Activated T-helper 17 cell treated with anti-CD3 and anti-CD28 coated beads, Interleukin-2, amount 50 U/mL, for 72 hours (primary cell): ENCODE measurements around the gene ST8SIA6. TPM values are rescaled to one million over a fixed set of nuclear protein-coding genes. Genes with fewer than 3 reads are reported as not detected.
A peak's percentile ranks its signal among the peaks of the same experiment; 100 is the strongest.
"Not testable (repeated sequence)": the region's sequence is repeated elsewhere in the genome, so short reads cannot be mapped to it uniquely, and the experiment has no call there.

Experiments
- ATAC-seq: fragments of 150-1000 bp; cut with Tn5 transposase; replicated peaks from 2 replicates; pipeline ENCODE4 v1.10.0; 2021; ENCODE audit warnings: mild to moderate bottlenecking, moderate library complexity
- H3K27ac Mint-ChIP-seq: one replicate; pipeline ENCODE4 v1.8.0; 2022; ENCODE audit warnings: mixed read lengths
- H3K27me3 Mint-ChIP-seq: one replicate; pipeline ENCODE4 v1.8.0; 2022; ENCODE audit warnings: mixed read lengths
- H3K36me3 Mint-ChIP-seq: one replicate; pipeline ENCODE4 v1.8.0; 2022; ENCODE audit warnings: low read depth, mild to moderate bottlenecking, mixed read lengths
- H3K4me1 Mint-ChIP-seq: one replicate; pipeline ENCODE4 v1.8.0; 2022; ENCODE audit warnings: mixed read lengths
- H3K4me3 Mint-ChIP-seq: one replicate; pipeline ENCODE4 v1.8.0; 2022; ENCODE audit warnings: mild to moderate bottlenecking, mixed read lengths
- H3K9me3 Mint-ChIP-seq: one replicate; pipeline ENCODE4 v1.8.0; 2022; ENCODE audit warnings: mixed read lengths
- total RNA-seq, 2 donors: library from RNA; stranded (reverse); gene quantifications; one replicate each; pipeline ENCODE4 v1.2.3, GENCODE V29; 2022

ST8SIA6 gene
- total RNA-seq, 2 donors from 2014 or later: 0.84 TPM; not detected in 1

- peaks cover 12% of the 10 kb centered on the region for H3K4me1 Mint-ChIP-seq
These were observed 8.9 kb downstream of the ST8SIA6 start for GRCh38 chr10:17445400-17445998.

GRCh38 chr10:17444388-17444714, 10.0 kb downstream of the ST8SIA6 start:
- Mint-ChIP-seq H3K27ac (peak overlapping the region; percentile 31), H3K36me3 (no peaks in the 10 kb centered on the region), H3K4me3 (peak overlapping the region; percentile 58), H3K4me1 (peaks cover 12% of the 10 kb centered on the region), H3K27me3 (peaks cover 7% of the 10 kb centered on the region), H3K9me3 (no peaks in the 10 kb centered on the region)
- ATAC-seq: no peak

More at GRCh38 chr10:17445400-17445998, 8.9 kb downstream of the ST8SIA6 start:
- no peak overlapping the region for H3K27ac Mint-ChIP-seq
- no peak for ATAC-seq
- no peaks in the 10 kb centered on the region for H3K36me3 Mint-ChIP-seq
- H3K9me3 Mint-ChIP-seq: peaks cover 6% of the 10 kb centered on the region
- no peak overlapping the region for H3K4me3 Mint-ChIP-seq
- peaks cover 4% of the 10 kb centered on the region for H3K27me3 Mint-ChIP-seq

DNA sequence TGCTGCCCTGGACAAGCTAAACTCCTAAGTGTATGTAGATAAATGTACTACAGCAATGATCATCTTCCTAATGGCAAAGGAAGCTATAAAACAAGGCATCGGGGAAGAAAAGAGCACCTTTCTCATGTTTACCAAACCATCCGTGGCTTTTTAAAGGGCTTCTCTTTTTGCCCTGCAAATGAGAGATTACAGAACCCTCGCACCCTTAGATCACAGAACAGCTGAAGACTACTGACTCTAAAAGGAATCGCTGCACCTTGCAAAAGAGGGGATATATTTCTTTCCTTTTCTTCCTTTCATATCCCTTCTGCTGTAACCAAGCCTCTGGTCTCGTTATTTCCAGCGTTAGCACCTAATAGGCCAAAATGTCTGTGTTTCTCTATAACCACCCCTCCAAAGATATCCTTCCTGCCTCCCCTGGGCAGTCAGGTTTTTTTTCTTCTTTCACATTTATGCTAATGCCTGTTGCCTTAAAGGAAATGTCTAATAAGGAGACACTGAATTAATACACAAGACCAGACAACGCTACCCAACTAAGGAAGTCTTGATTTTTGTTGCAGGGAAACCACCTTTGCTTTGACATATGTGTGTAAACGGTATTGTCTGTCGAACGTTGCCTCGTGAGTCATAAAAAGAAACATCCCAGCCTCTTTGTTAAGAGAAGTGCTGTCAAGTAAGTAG, 10.5 kb downstream of the ST8SIA6 start:
- H3K4me3 Mint-ChIP-seq: peak overlapping the region; percentile 58
- peaks cover 7% of the 10 kb centered on the region for H3K27me3 Mint-ChIP-seq
- peaks cover 12% of the 10 kb centered on the region for H3K4me1 Mint-ChIP-seq
- peak; percentile 98 for ATAC-seq
- H3K9me3 Mint-ChIP-seq: no peaks in the 10 kb centered on the region
- no peaks in the 10 kb centered on the region for H3K36me3 Mint-ChIP-seq
- peak overlapping the region; percentile 31 for H3K27ac Mint-ChIP-seq

DNA sequence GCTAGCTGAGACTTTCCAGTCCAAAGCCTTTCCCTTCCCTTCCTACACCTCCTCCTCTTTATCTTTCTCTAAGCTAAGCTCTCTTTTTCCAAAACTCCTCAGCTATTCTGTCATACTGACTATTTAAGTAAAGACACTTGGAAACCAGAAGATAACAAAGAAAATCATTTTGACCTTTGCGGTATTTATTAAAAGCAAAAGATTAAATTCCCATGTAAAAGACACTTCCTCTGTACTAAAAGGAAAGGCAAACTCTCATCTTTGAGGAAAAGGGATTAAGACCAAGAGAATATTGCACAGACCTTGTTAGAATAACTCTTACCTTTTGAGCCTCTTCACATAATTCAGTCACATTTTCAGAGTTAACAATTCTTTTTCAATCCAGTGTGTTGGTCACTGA, 15.8 kb downstream of the ST8SIA6 start:
- no peaks in the 10 kb centered on the region for H3K36me3 Mint-ChIP-seq
- no peak overlapping the region for H3K4me3 Mint-ChIP-seq
- H3K9me3 Mint-ChIP-seq: no peaks in the 10 kb centered on the region
- no peak for ATAC-seq
- peaks cover 3% of the 10 kb centered on the region for H3K27me3 Mint-ChIP-seq
- no peak overlapping the region for H3K27ac Mint-ChIP-seq
- H3K4me1 Mint-ChIP-seq: peaks cover 1% of the 10 kb centered on the region

- H3K27me3 Mint-ChIP-seq, H3K4me3 Mint-ChIP-seq, ATAC-seq, H3K9me3 Mint-ChIP-seq, H3K27ac Mint-ChIP-seq, H3K36me3 Mint-ChIP-seq, H3K4me1 Mint-ChIP-seq: not testable (repeated sequence)
These were observed 17.8 kb downstream of the ST8SIA6 start for GRCh38 chr10:17436578-17436977.

- H3K27me3 Mint-ChIP-seq: peaks cover 3% of the 10 kb centered on the region
- no peak for ATAC-seq
- no peaks in the 10 kb centered on the region for H3K4me1 Mint-ChIP-seq
- H3K36me3 Mint-ChIP-seq: no peaks in the 10 kb centered on the region
- no peak overlapping the region for H3K4me3 Mint-ChIP-seq
- no peak overlapping the region for H3K27ac Mint-ChIP-seq
- H3K9me3 Mint-ChIP-seq: no peaks in the 10 kb centered on the region
These were observed 18.4 kb downstream of the ST8SIA6 start for GRCh38 chr10:17435953-17436352.

DNA sequence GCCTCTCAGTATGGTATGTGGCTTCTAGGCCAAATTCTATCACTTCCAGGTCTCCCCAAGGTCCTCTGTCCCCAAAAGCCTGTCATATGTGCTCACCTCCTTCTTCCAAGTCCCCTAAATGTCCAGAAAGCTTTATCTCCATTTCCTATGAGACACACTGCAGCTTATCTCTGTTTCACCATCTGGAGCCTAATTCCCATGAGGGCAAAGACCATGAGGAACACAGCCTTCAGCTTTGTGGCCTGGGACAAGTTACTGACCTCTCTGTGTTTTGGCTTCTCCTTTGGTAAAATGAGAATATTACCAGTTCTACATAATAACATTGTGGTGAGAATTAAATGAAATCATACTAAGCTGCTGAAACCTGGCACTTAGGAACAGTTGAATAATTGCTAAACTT, 19.2 kb downstream of the ST8SIA6 start:
- Mint-ChIP-seq H3K27me3 (peaks cover 3% of the 10 kb centered on the region), H3K36me3 (no peaks in the 10 kb centered on the region), H3K4me3 (no peak overlapping the region), H3K9me3 (no peaks in the 10 kb centered on the region), H3K4me1 (peaks cover 5% of the 10 kb centered on the region), H3K27ac (no peak overlapping the region)
- no peak for ATAC-seq

- no peak overlapping the region for H3K27ac Mint-ChIP-seq
- H3K4me3 Mint-ChIP-seq: no peak overlapping the region
- no peaks in the 10 kb centered on the region for H3K9me3 Mint-ChIP-seq
- ATAC-seq: no peak
- H3K4me1 Mint-ChIP-seq: peaks cover 20% of the 10 kb centered on the region
- H3K27me3 Mint-ChIP-seq: no peaks in the 10 kb centered on the region
- H3K36me3 Mint-ChIP-seq: no peaks in the 10 kb centered on the region
These were observed 21.7 kb downstream of the ST8SIA6 start for GRCh38 chr10:17432723-17433122.

GRCh38 chr10:17431871-17432311, 22.5 kb downstream of the ST8SIA6 start:
- peak; percentile 35 for ATAC-seq
- H3K4me1 Mint-ChIP-seq: peaks cover 24% of the 10 kb centered on the region
- H3K4me3 Mint-ChIP-seq: no peak overlapping the region
- H3K27me3 Mint-ChIP-seq: no peaks in the 10 kb centered on the region
- no peaks in the 10 kb centered on the region for H3K36me3 Mint-ChIP-seq
- H3K27ac Mint-ChIP-seq: no peak overlapping the region
- H3K9me3 Mint-ChIP-seq: no peaks in the 10 kb centered on the region

DNA sequence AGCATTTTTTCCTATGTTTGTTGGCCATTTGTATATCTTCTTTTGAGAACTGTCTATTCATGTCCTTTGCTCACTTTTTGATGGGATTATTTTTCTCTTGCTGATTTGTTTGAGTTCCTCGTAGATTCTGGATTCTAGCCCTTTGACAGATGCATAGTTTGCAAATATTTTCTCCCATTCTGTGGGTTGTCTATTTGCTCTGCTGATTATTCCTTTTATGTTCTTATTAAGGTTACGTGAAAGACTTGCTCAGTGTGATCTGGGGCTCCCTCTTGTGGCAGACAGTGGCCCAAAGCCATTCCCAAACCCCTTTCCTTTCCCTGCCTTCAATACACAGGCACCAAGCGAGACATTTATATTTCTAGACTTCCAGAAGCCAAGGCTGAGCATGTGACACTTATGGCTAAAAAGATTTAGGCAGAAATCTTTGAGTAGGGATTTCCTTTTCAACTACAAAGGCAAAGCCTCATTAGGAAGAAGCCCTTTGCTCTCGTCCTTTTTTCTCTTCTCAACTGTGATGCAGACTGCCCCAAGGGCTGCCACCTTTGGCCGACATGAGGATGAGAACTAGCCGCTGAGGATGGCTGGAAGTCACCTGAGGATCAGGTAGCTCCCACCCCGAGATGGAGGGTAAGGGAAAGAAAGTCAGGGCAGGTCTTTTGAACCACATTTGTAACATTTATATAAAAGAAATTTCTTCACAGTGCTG, 23.6 kb downstream of the ST8SIA6 start:
- H3K27ac Mint-ChIP-seq: no peak overlapping the region
- H3K27me3 Mint-ChIP-seq: no peaks in the 10 kb centered on the region
- H3K4me1 Mint-ChIP-seq: peaks cover 29% of the 10 kb centered on the region
- no peak overlapping the region for H3K4me3 Mint-ChIP-seq
- H3K9me3 Mint-ChIP-seq: no peaks in the 10 kb centered on the region
- no peak for ATAC-seq
- no peaks in the 10 kb centered on the region for H3K36me3 Mint-ChIP-seq

DNA sequence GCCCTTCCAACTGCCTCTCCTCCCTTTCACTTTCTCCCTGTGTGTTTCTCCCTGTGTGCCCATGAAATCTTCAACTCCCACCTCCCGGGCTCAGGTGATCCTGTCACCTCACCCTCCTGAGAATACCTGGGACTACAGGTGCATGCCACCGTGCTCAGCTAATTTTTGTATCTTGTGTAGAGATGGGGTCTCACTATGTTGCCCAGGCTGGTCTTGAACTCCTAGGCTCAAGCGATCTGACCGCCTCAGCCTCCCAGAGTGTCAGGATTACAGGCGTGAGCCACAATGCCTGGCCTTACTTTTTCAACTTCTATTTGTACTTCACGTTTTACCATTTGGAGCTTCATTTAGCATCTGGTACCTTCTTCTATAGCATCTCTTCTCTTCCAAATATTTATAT, 24.9 kb downstream of the ST8SIA6 start:
- peak overlapping the region; percentile 75 for H3K4me3 Mint-ChIP-seq
- no peaks in the 10 kb centered on the region for H3K27me3 Mint-ChIP-seq
- peak overlapping the region; percentile 44 for H3K27ac Mint-ChIP-seq
- ATAC-seq: no peak
- H3K9me3 Mint-ChIP-seq: no peaks in the 10 kb centered on the region
- H3K36me3 Mint-ChIP-seq: no peaks in the 10 kb centered on the region
- peaks cover 37% of the 10 kb centered on the region for H3K4me1 Mint-ChIP-seq

DNA sequence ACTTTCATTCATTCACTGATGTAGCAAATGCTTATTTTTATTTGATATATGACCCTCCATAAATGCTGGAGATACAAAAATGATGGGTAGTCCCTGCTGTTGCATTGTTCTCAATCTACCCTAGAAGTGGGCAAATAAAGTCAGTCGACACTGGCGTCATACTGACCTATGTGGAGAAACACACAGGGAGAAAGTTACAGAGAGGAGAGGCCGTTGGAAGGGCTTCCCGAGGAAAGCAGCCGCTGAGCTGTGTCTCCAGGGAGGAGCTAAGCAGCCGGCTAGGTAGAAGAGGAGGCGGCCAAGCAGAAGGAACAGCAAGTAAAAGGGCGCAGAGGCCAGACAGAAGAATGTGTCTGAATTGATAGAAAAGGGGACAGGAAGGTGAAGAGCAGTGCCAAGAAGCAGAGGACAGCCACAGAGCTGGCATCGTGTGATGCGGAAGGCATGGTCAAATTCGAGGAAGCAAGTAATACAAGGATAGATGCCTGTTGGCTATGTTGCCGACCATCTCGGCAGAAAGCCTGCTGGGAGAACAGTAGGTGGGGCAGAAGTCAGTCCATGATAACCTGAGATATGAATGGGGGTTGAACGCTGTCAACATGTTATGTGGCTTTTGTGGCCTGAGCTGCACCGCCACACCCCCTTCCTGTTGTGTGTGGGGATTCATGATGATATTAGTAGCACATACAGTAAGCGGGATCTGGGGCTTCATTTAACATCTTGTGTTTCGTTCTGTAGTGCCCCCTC, 25.9 kb downstream of the ST8SIA6 start:
- peak overlapping the region; percentile 44 for H3K27ac Mint-ChIP-seq
- H3K27me3 Mint-ChIP-seq: no peaks in the 10 kb centered on the region
- ATAC-seq: peak; percentile 85
- H3K36me3 Mint-ChIP-seq: no peaks in the 10 kb centered on the region
- peak overlapping the region; percentile 75 for H3K4me3 Mint-ChIP-seq
- H3K9me3 Mint-ChIP-seq: no peaks in the 10 kb centered on the region
- H3K4me1 Mint-ChIP-seq: peaks cover 46% of the 10 kb centered on the region

GRCh38 chr10:17427666-17428350, 26.6 kb downstream of the ST8SIA6 start:
- Mint-ChIP-seq H3K9me3 (no peaks in the 10 kb centered on the region), H3K4me1 (peaks cover 50% of the 10 kb centered on the region), H3K4me3 (peak overlapping the region; percentile 75), H3K27me3 (no peaks in the 10 kb centered on the region), H3K36me3 (no peaks in the 10 kb centered on the region), H3K27ac (peak overlapping the region; percentile 44)
- peak; percentile 16 for ATAC-seq

GRCh38 chr10:17427201-17427600, 27.2 kb downstream of the ST8SIA6 start:
- no peak for ATAC-seq
- no peaks in the 10 kb centered on the region for H3K36me3 Mint-ChIP-seq
- no peak overlapping the region for H3K27ac Mint-ChIP-seq
- no peaks in the 10 kb centered on the region for H3K27me3 Mint-ChIP-seq
- no peaks in the 10 kb centered on the region for H3K9me3 Mint-ChIP-seq
- peaks cover 50% of the 10 kb centered on the region for H3K4me1 Mint-ChIP-seq
- peak overlapping the region; percentile 75 for H3K4me3 Mint-ChIP-seq
